H1 (cell line): ENCODE data around the gene SNRNP40. TPM values are rescaled to one million over a fixed set of nuclear protein-coding genes. Genes with fewer than 3 reads are reported as not detected.

Experiments
- CTCF ChIA-PET: fragments of 300-600 bp; sonication (Branson Sonifier 250); formaldehyde crosslinking; loops from one replicate; lab custom pipeline; 2021; ENCODE audit not compliant: partially characterized antibody; lab: Charles Lee
- POLR2A ChIA-PET: fragments of 300-600 bp; sonication (Branson Sonifier 250); formaldehyde crosslinking; loops from one replicate; lab custom pipeline; 2021; ENCODE audit warnings: inconsistent platforms; ENCODE audit not compliant: partially characterized antibody; lab: Charles Lee
- DNase-seq, 2 experiments: peaks; one replicate each; pipeline versions ENCODE4 v3.0.0 to v3.0.0-alpha.2; 2010 to 2022; ENCODE audit warnings: low spot score in 2 of 2, low read depth in 1 of 2, mixed read lengths in 1 of 2
- FAIRE-seq: peaks from 2 replicates; lab custom pipeline; 2011; peaks lifted over from hg19 to GRCh38; lab: Jason Lieb, UNC
- H2AFZ ChIP-seq: 2 replicates; pipeline ENCODE4 v1.8.1; 2012; ENCODE audit warnings: low read length, inconsistent platforms
- H2AK5ac ChIP-seq: 2 replicates; pipeline ENCODE4 v1.6.1; 2013; ENCODE audit warnings: low read depth, low read length
- H2BK120ac ChIP-seq: replicated peaks from 2 replicates; pipeline ENCODE3; 2013; ENCODE audit warnings: low read depth, low read length, inconsistent platforms
- H2BK12ac ChIP-seq: 2 replicates; pipeline ENCODE4 v1.6.1; 2013; ENCODE audit warnings: low read depth, low read length
- H2BK15ac ChIP-seq: 2 replicates; pipeline ENCODE4 v1.6.1; 2013; ENCODE audit warnings: low read length
- H2BK20ac ChIP-seq: 2 replicates; pipeline ENCODE4 v1.6.1; 2013; ENCODE audit warnings: low read length
- H2BK5ac ChIP-seq: 2 replicates; pipeline ENCODE4 v1.6.1; 2013; ENCODE audit warnings: low read depth, low read length
- H3K14ac ChIP-seq: 2 replicates; pipeline ENCODE4 v1.6.1; 2013; ENCODE audit warnings: inconsistent platforms; ENCODE audit not compliant: insufficient read length
- H3K18ac ChIP-seq: 2 replicates; pipeline ENCODE4 v1.6.1; 2013; ENCODE audit warnings: low read length; ENCODE audit errors: extremely low read depth
- H3K23ac ChIP-seq: 2 replicates; pipeline ENCODE4 v1.6.1; 2013; ENCODE audit warnings: inconsistent platforms; ENCODE audit not compliant: insufficient read length
- H3K23me2 ChIP-seq: 2 replicates; pipeline ENCODE4 v1.6.1; 2013; ENCODE audit warnings: low read depth, low read length
- H3K27ac ChIP-seq: 2 replicates; pipeline ENCODE4 v1.6.1; 2011; ENCODE audit warnings: low read depth, low read length, inconsistent platforms
- H3K27me3 ChIP-seq, 4 experiments: replicated peaks in 1 of 4; 1 replicate in 1 of 4; 2 replicates in 3 of 4; pipeline versions ENCODE4 v1.6.1 to v1.8.1; 2011 to 2013; ENCODE audit warnings: low read length in 3 of 4, mild to moderate bottlenecking in 3 of 4, inconsistent platforms in 2 of 4, mixed read lengths in 2 of 4, moderate library complexity in 1 of 4; ENCODE audit not compliant: control insufficient read depth in 3 of 4, insufficient read depth in 3 of 4; ENCODE audit errors: extremely low read depth in 1 of 4
- H3K36me3 ChIP-seq, 4 experiments: 2 replicates each; pipeline versions ENCODE4 v1.6.1 to v1.8.1; 2011 to 2013; ENCODE audit warnings: mild to moderate bottlenecking in 4 of 4, low read length in 3 of 4, moderate library complexity in 2 of 4, control low read depth in 1 of 4, inconsistent platforms in 1 of 4; ENCODE audit not compliant: insufficient read depth in 4 of 4, control insufficient read depth in 2 of 4
- H3K4ac ChIP-seq: replicated peaks from 2 replicates; pipeline ENCODE3; 2013; ENCODE audit warnings: low read length, low read depth, mixed read lengths, inconsistent platforms; ENCODE audit not compliant: insufficient read length
- H3K4me1 ChIP-seq, 4 experiments: replicated peaks in 1 of 4; 1 replicate in 1 of 4; 2 replicates in 3 of 4; pipeline versions ENCODE4 v1.6.1 to v1.8.1; 2011 to 2013; ENCODE audit warnings: low read length in 3 of 4, inconsistent platforms in 2 of 4, mixed read lengths in 1 of 4; ENCODE audit not compliant: insufficient read depth in 4 of 4, control insufficient read depth in 3 of 4
- H3K4me2 ChIP-seq, 2 experiments: 2 replicates each; pipeline versions ENCODE4 v1.6.1 to v1.8.1; 2011 to 2013; ENCODE audit warnings: low read depth in 2 of 2, low read length in 2 of 2, control low read depth in 1 of 2, inconsistent platforms in 1 of 2, mild to moderate bottlenecking in 1 of 2; ENCODE audit not compliant: insufficient read depth in 1 of 2
- H3K4me3 ChIP-seq, 4 experiments: fragments of 200-600, 300-600 bp in 1 of 4; sonication (generic), shearing (Covaris generic), sonication (Bioruptor Twin) in 1 of 4; 2 replicates each; pipeline versions ENCODE4 v1.5.1 to v1.8.1; 2011 to 2016; ENCODE audit warnings: low read length in 4 of 4, low read depth in 3 of 4, control low read depth in 2 of 4, inconsistent platforms in 2 of 4, mild to moderate bottlenecking in 2 of 4, mixed read lengths in 1 of 4, moderate library complexity in 1 of 4; ENCODE audit not compliant: insufficient read depth in 2 of 4; ENCODE audit errors: extremely low read depth in 1 of 4
- H3K56ac ChIP-seq: replicated peaks from 2 replicates; pipeline ENCODE3; 2013; ENCODE audit warnings: low read depth, mild to moderate bottlenecking, mixed read lengths, low read length, inconsistent platforms; ENCODE audit not compliant: insufficient read length
- H3K79me1 ChIP-seq: 2 replicates; pipeline ENCODE4 v1.6.1; 2013; ENCODE audit warnings: low read depth, low read length, control low read depth
- H3K79me2 ChIP-seq, 2 experiments: 2 replicates each; pipeline versions ENCODE4 v1.6.1 to v1.8.1; 2012 to 2013; ENCODE audit warnings: low read length in 2 of 2, mild to moderate bottlenecking in 2 of 2, inconsistent platforms in 1 of 2; ENCODE audit not compliant: insufficient read depth in 2 of 2, control insufficient read depth in 1 of 2
- H3K9ac ChIP-seq, 4 experiments: replicated peaks in 1 of 4; 1 replicate in 1 of 4; 2 replicates in 3 of 4; pipeline versions ENCODE4 v1.6.1 to v1.8.1; 2011 to 2013; ENCODE audit warnings: low read depth in 3 of 4, low read length in 3 of 4, control low read depth in 2 of 4, mild to moderate bottlenecking in 2 of 4, moderate library complexity in 2 of 4, inconsistent platforms in 1 of 4; ENCODE audit errors: extremely low read depth in 1 of 4
- H3K9me3 ChIP-seq, 2 experiments: 2 replicates each; pipeline versions ENCODE4 v1.6.1 to v1.8.1; 2012 to 2013; ENCODE audit warnings: mild to moderate bottlenecking in 2 of 2, moderate library complexity in 2 of 2, control low read depth in 1 of 2, inconsistent platforms in 1 of 2, low read depth in 1 of 2, low read length in 1 of 2, mixed read lengths in 1 of 2; ENCODE audit not compliant: insufficient read depth in 2 of 2
- H4K20me1 ChIP-seq, 2 experiments: replicated peaks in 1 of 2; 2 replicates each; pipeline versions ENCODE3 to v1.8.1; 2011 to 2013; ENCODE audit warnings: inconsistent platforms in 2 of 2, low read length in 2 of 2, mild to moderate bottlenecking in 1 of 2; ENCODE audit not compliant: insufficient read depth in 2 of 2, control insufficient read depth in 1 of 2
- H4K5ac ChIP-seq: 2 replicates; pipeline ENCODE4 v1.6.1; 2013; ENCODE audit warnings: low read length, low read depth, mixed read lengths, inconsistent platforms; ENCODE audit not compliant: insufficient read length
- H4K8ac ChIP-seq: 2 replicates; pipeline ENCODE4 v1.8.0; 2013; ENCODE audit warnings: mild to moderate bottlenecking, moderate library complexity, low read length, inconsistent platforms; ENCODE audit not compliant: insufficient read depth; ENCODE audit errors: extremely low read depth
- H4K91ac ChIP-seq: replicated peaks from 2 replicates; pipeline ENCODE3; 2013; ENCODE audit warnings: low read length, mixed read lengths, inconsistent platforms; ENCODE audit not compliant: insufficient read length
- ASH2L ChIP-seq: fragments of 200-600, 300-600 bp; sonication (generic); IDR thresholded peaks from one replicate; pipeline ENCODE4 v1.7.1; 2017; ENCODE audit warnings: low read length
- CTCF ChIP-seq, 3 experiments: IDR thresholded peaks; 1 replicate in 2 of 3; 2 replicates in 1 of 3; pipeline versions ENCODE4 v1.5.1 to v1.6.1; 2011; ENCODE audit warnings: low read length in 3 of 3, mild to moderate bottlenecking in 3 of 3, inconsistent platforms in 2 of 3, low read depth in 1 of 3, moderate library complexity in 1 of 3; ENCODE audit not compliant: insufficient read depth in 1 of 3; ENCODE audit errors: control extremely low read depth in 1 of 3
- KDM1A ChIP-seq: fragments of 200-600, 300-600 bp; sonication (generic); IDR thresholded peaks from 2 replicates; pipeline ENCODE4 v1.7.1; 2016; ENCODE audit warnings: mild to moderate bottlenecking, low read length, borderline replicate concordance
- NANOG ChIP-seq: IDR thresholded peaks from 2 replicates; pipeline ENCODE4 v1.6.1; 2011; ENCODE audit warnings: low read length, low read depth, mild to moderate bottlenecking, inconsistent platforms; ENCODE audit not compliant: insufficient read depth, poor library complexity, severe bottlenecking
- RAD21 ChIP-seq, 2 experiments: IDR thresholded peaks in 1 of 2; conservative IDR thresholded peaks in 1 of 2; 2 replicates each; pipeline ENCODE4 v1.6.1; 2011; ENCODE audit warnings: low read depth in 2 of 2, low read length in 2 of 2, improper control_type of control experiment in 1 of 2, inconsistent platforms in 1 of 2, mild to moderate bottlenecking in 1 of 2, moderate library complexity in 1 of 2
- RNF2 ChIP-seq: fragments of 200-900, 300-1000 bp; sonication (generic); IDR thresholded peaks from 2 replicates; pipeline ENCODE4 v1.7.1; 2016; ENCODE audit warnings: borderline replicate concordance, low read depth, mild to moderate bottlenecking, antibody characterized with exemption, low read length; ENCODE audit not compliant: poor library complexity, severe bottlenecking; ENCODE audit errors: missing control alignments
- RXRA ChIP-seq: IDR thresholded peaks from 2 replicates; pipeline ENCODE4 v1.6.1; 2011; ENCODE audit warnings: low read depth, mild to moderate bottlenecking, low read length, moderate library complexity; ENCODE audit not compliant: insufficient read depth
- SIRT6 ChIP-seq: IDR thresholded peaks from one replicate; pipeline ENCODE4 v1.7.1; 2012; ENCODE audit warnings: low read length, inconsistent platforms
- WGBS, 2 experiments: shearing (Covaris generic) in 1 of 2; methylation state at CpG; one replicate each; pipeline versions ENCODE4 v1.1.6 to v1.1.7; 2013 to 2015; ENCODE audit warnings: low lambda C conversion rate in 2 of 2, mixed read lengths in 2 of 2, inconsistent platforms in 1 of 2, low coverage in 1 of 2, missing lambda C conversion rate in 1 of 2; ENCODE audit not compliant: insufficient replicate concordance in 2 of 2, insufficient coverage in 1 of 2, insufficient read length in 1 of 2; ENCODE audit errors: extremely low coverage in 1 of 2, missing lambda C conversion rate in 1 of 2; 5-methylcytosine and 5-hydroxymethylcytosine counted together
- polyA plus RNA-seq, 7 experiments: library from polyadenylated mRNA; depleted of rRNA in 3 of 7; stranded (reverse) in 5 of 7; unstranded in 2 of 7; fragments of >200 nt in 5 of 7; fragments of 200-250 nt in 2 of 7; gene quantifications; 1 replicate in 5 of 7; 2 replicates in 1 of 7; 4 replicates in 1 of 7; pipeline versions ENCODE4 v1.2.1 to v1.2.3, GENCODE V29; 2011 to 2013; ENCODE audit warnings: missing spikeins in 2 of 7, mixed read lengths in 2 of 7
- total RNA-seq: library from RNA; stranded (reverse); fragmentation: NEBNext Ultra II Directional; extraction: Animal tissue kit (Norgen Biotek cat#: 25700); gene quantifications from 2 replicates; pipeline ENCODE4 v1.2.1, GENCODE V29; 2021
- TF ChIP-seq, protein P1 (sequence below): IDR thresholded peaks from 2 replicates; pipeline ENCODE4 v1.6.1; 2011; ENCODE audit warnings: low read length, improper control_type of control experiment

The SNRNP40 gene
- total and polyA plus RNA-seq, 2 of the 8 experiments (the other 6 are each of a cell fraction or from before 2014, with no cell fraction given): 97.4 to 113 TPM

DNA sequence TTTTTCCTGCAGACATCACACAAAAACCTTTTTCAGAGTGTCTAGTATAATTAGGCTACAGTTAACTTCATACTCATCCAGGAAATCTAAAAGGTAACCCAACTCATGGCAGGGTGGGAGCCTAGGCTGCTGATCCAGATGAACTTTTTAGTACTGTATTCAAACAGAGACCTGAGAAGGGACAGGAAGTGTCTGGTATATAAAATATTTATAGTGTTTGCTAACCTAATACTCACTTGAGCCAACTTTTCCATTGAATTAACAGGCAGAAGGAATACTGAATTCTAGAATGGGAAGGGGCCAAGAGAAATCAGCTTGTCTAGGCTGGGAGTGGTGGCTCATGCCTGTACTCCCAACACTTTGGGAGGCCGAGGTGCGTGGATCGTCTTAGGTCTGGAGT is 34.7 kb downstream of the SNRNP40 start:
- Histone ChIP-seq H3K23ac (no peak overlapping the region), H2BK15ac (no peak overlapping the region), H2AK5ac (no peak overlapping the region), H3K4me2 (no peak overlapping the region), H2BK12ac (no peak overlapping the region), H4K5ac (no peak overlapping the region), H4K8ac (no peak overlapping the region), H3K27ac (no peak overlapping the region), H3K79me1 (no peaks in the 10 kb centered on the region), H3K79me2 (no peaks in the 10 kb centered on the region), H3K18ac (no peak overlapping the region), H3K56ac (no peak overlapping the region), H3K4me3 (no peak overlapping the region), H3K9me3 (no peaks in the 10 kb centered on the region), H3K14ac (no peak overlapping the region), H3K4ac (no peak overlapping the region), H3K23me2 (no peaks in the 10 kb centered on the region), H3K4me1 (no peaks in the 10 kb centered on the region), H2BK120ac (no peak overlapping the region), H3K9ac (no peak overlapping the region), H2BK5ac (no peak overlapping the region), H3K36me3 (peaks cover 23 to 89% (median 57%) of the 10 kb centered on the region in 4 experiments), H3K27me3 (no peaks in the 10 kb centered on the region), H4K91ac (no peak overlapping the region), H2AFZ (no peak overlapping the region), H2BK20ac (no peak overlapping the region), H4K20me1 (peaks cover 2 to 6% of the 10 kb centered on the region in 2 experiments)
- FAIRE-seq (no peak), DNase-seq (no peak)
- POLR2A ChIA-PET: interaction anchor here (1.4 kb wide), 1 partner anchor 81 kb away, joined by 4 read pairs; no protein-coding TSS in a partner anchor
- WGBS, 2 experiments: 95% methylated on average over 3 of the region's 3 CpGs; no CpG with 5 or more reads in 1 of the 2 experiments
- CTCF ChIA-PET: interaction anchor here (1.2 to 9.4 kb wide), 3 partner anchors 17 to 78 kb away, joined by 3 to 113 read pairs (median 3); no protein-coding TSS in a partner anchor
- TF ChIP-seq, protein P1, sequence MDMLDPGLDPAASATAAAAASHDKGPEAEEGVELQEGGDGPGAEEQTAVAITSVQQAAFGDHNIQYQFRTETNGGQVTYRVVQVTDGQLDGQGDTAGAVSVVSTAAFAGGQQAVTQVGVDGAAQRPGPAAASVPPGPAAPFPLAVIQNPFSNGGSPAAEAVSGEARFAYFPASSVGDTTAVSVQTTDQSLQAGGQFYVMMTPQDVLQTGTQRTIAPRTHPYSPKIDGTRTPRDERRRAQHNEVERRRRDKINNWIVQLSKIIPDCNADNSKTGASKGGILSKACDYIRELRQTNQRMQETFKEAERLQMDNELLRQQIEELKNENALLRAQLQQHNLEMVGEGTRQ: no peak
- TF ChIP-seq CTCF (IDR thresholded peaks at IDR 0.05; ENCODE audit: control extremely low read depth in 1 of 3, insufficient read depth in 1 of 3, low read depth in 1 of 3, low read length in 3 of 3) (no peak), RXRA (no peak), KDM1A (no peak), RAD21 (IDR thresholded peaks at IDR 0.05 in 1 of 2, conservative IDR thresholded peaks at IDR 0.05 in 1 of 2; ENCODE audit: low read depth in 2 of 2, low read length in 2 of 2) (no peak), SIRT6 (no peak), ASH2L (no peak), RNF2 (no peak), NANOG (no peak)
